Testis (tissue), 3 donors: Measurements from ENCODE around the gene EXOC2. TPM values are rescaled to one million over a fixed set of nuclear protein-coding genes. Genes with fewer than 3 reads are reported as not detected.

ENCODE experiments used
- DNase-seq: peaks from one replicate; pipeline ENCODE4 v3.0.0-alpha.2; 2019
- H3K27ac ChIP-seq, 2 donors: fragments of 200-600 bp; sonication (generic); one replicate each; pipeline ENCODE4 v1.5.1; 2019
- H3K27me3 ChIP-seq: fragments of 200-600 bp; sonication (generic); one replicate; pipeline ENCODE4 v1.5.1; 2019
- H3K36me3 ChIP-seq: fragments of 200-600 bp; sonication (generic); one replicate; pipeline ENCODE4 v1.5.1; 2017; ENCODE audit warnings: low read depth; ENCODE audit errors: missing control alignments
- H3K4me1 ChIP-seq: fragments of 200-600 bp; sonication (generic); one replicate; pipeline ENCODE4 v1.5.1; 2019
- H3K4me3 ChIP-seq, 2 donors: fragments of 200-600 bp; sonication (generic); one replicate each; pipeline ENCODE4 v1.5.1; 2017 to 2019
- H3K9me3 ChIP-seq: fragments of 200-600 bp; sonication (generic); one replicate; pipeline ENCODE4 v1.5.1; 2017
- CTCF ChIP-seq, 3 experiments: fragments of 450-650 bp in 2 of 3; fragments of 200-600 bp in 1 of 3; sonication (generic) in 1 of 3; IDR thresholded peaks; one replicate each; pipeline ENCODE4 v1.5.1; 2016 to 2019; ENCODE audit warnings: antibody characterized with exemption in 3 of 3, mild to moderate bottlenecking in 2 of 3, moderate library complexity in 1 of 3
- POLR2A ChIP-seq: fragments of 450-650 bp; IDR thresholded peaks from one replicate; pipeline ENCODE4 v1.6.1; 2017; ENCODE audit warnings: antibody characterized with exemption, mild to moderate bottlenecking, moderate library complexity
- WGBS, 2 donors: methylation state at CpG; one replicate each; pipeline ENCODE4 v1.1.5; 2018; 5-methylcytosine and 5-hydroxymethylcytosine counted together
- intact Hi-C: fragments of 100-400 bp; cut with DNase I; formaldehyde crosslinking; loops from one replicate; pipeline ENCODE4 v1.15.1; 2023; ENCODE audit warnings: low total_unique reads
- polyA plus RNA-seq: library from polyadenylated mRNA; stranded (reverse); fragments of 350-450 nt; fragmentation: Illumina TruSeq; extraction: RNeasy Lipid Tissue Mini Kit (QIAGEN cat#74804); gene quantifications from one replicate; pipeline ENCODE4 v1.2.3, GENCODE V29; 2014; ENCODE audit warnings: low read depth, low replicate concordance; ENCODE audit not compliant: insufficient read depth
- total RNA-seq, 2 donors: library from RNA; depleted of rRNA; stranded (reverse); fragments of >200 nt; gene quantifications; one replicate each; pipeline ENCODE4 v1.2.3, GENCODE V29; 2016

EXOC2 gene
- total and polyA plus RNA-seq, 3 donors from 2014 or later, result 32.8 to 51.0 (median 44.3) TPM

- DNase-seq, result no peak
- 96 to 98% methylated on average over 4 of the region's 4 CpGs for WGBS, 2 donors
- H3K36me3 ChIP-seq, result no peaks in the 10 kb centered on the region
- intact Hi-C loops, result no loop called here
- no peak overlapping the region for H3K4me3 ChIP-seq
- H3K27me3 ChIP-seq, result no peaks in the 10 kb centered on the region
- H3K9me3 ChIP-seq, result no peaks in the 10 kb centered on the region
- no peak overlapping the region for H3K27ac ChIP-seq
- TF ChIP-seq POLR2A, result no peak
- no peak for TF ChIP-seq CTCF (IDR thresholded peaks at IDR 0.05)
- peaks cover 3% of the 10 kb centered on the region for H3K4me1 ChIP-seq
Measured at GRCh38 chr6:509676-510075, 183.3 kb downstream of the EXOC2 start.

GRCh38 chr6:508614-509013 lies 184.3 kb downstream of the EXOC2 start:
- intact Hi-C loops, result no loop called here
- 92 to 94% methylated on average over 3 of the region's 3 CpGs for WGBS, 2 donors
- Histone ChIP-seq H3K4me1 (no peaks in the 10 kb centered on the region), H3K27me3 (no peaks in the 10 kb centered on the region), H3K9me3 (no peaks in the 10 kb centered on the region), H3K36me3 (no peaks in the 10 kb centered on the region), H3K27ac (no peak overlapping the region), H3K4me3 (no peak overlapping the region)
- no peak for TF ChIP-seq POLR2A
- TF ChIP-seq CTCF (IDR thresholded peaks at IDR 0.05), result no peak
- DNase-seq, result no peak

GRCh38 chr6:508006-508405 lies 184.9 kb downstream of the EXOC2 start:
- Histone ChIP-seq H3K27me3 (no peaks in the 10 kb centered on the region), H3K4me3 (no peak overlapping the region), H3K4me1 (no peaks in the 10 kb centered on the region), H3K9me3 (no peaks in the 10 kb centered on the region), H3K27ac (no peak overlapping the region), H3K36me3 (no peaks in the 10 kb centered on the region)
- intact Hi-C loops, result no loop called here
- TF ChIP-seq POLR2A, result no peak
- no peak for TF ChIP-seq CTCF (IDR thresholded peaks at IDR 0.05)
- no peak for DNase-seq
- WGBS, 2 donors, result 92 to 98% methylated on average over 9 of the region's 9 CpGs

- DNase-seq, result no peak
- Histone ChIP-seq H3K27ac (no peak overlapping the region), H3K27me3 (no peaks in the 10 kb centered on the region), H3K36me3 (no peaks in the 10 kb centered on the region), H3K4me3 (no peak overlapping the region), H3K4me1 (no peaks in the 10 kb centered on the region), H3K9me3 (no peaks in the 10 kb centered on the region)
- WGBS, 2 donors, result 73 to 74% methylated on average over 1 of the region's 1 CpG
- no peak for TF ChIP-seq CTCF (IDR thresholded peaks at IDR 0.05)
- TF ChIP-seq POLR2A, result no peak
- intact Hi-C loops, result no loop called here
Measured at GRCh38 chr6:506920-507622, 185.9 kb downstream of the EXOC2 start.

GRCh38 chr6:506508-506907 lies 186.4 kb downstream of the EXOC2 start:
- H3K4me3 ChIP-seq, result no peak overlapping the region
- TF ChIP-seq POLR2A, result no peak
- no peak for TF ChIP-seq CTCF (IDR thresholded peaks at IDR 0.05)
- no peaks in the 10 kb centered on the region for H3K9me3 ChIP-seq
- DNase-seq, result no peak
- H3K36me3 ChIP-seq, result no peaks in the 10 kb centered on the region
- WGBS, 2 donors, result 68 to 73% methylated on average over 4 of the region's 4 CpGs
- H3K27ac ChIP-seq, result no peak overlapping the region
- intact Hi-C loops, result no loop called here
- no peaks in the 10 kb centered on the region for H3K4me1 ChIP-seq
- no peaks in the 10 kb centered on the region for H3K27me3 ChIP-seq
